Esophagus muscularis mucosa (tissue), 4 donors: Measurements from ENCODE around the gene ADCY4.

ENCODE experiments used
- CTCF ChIP-seq, 3 experiments: fragments of 200-600 bp in 2 of 3; fragments of 450-650 bp in 1 of 3; sonication (generic) in 2 of 3; IDR thresholded peaks; one replicate each; pipeline ENCODE4 v1.5.1; 2017 to 2019; ENCODE audit warnings: antibody characterized with exemption in 3 of 3, mild to moderate bottlenecking in 2 of 3, moderate library complexity in 1 of 3
- EP300 ChIP-seq: sonication (generic); formaldehyde crosslinking; IDR thresholded peaks from one replicate; pipeline ENCODE4 v1.6.1; 2017; ENCODE audit warnings: antibody characterized with exemption
- POLR2A ChIP-seq: fragments of 450-650 bp; IDR thresholded peaks from one replicate; pipeline ENCODE4 v1.6.1; 2017; ENCODE audit warnings: antibody characterized with exemption, moderate library complexity, mild to moderate bottlenecking, low read depth
- POLR2AphosphoS5 ChIP-seq, 2 donors: sonication (generic); formaldehyde crosslinking; IDR thresholded peaks; one replicate each; pipeline ENCODE4 v1.6.1; 2017; ENCODE audit warnings: antibody characterized with exemption in 2 of 2

GRCh38 chr14:24337824-24338175 lies 2.9 kb upstream of the ADCY4 start:
- TF ChIP-seq POLR2A (no peak), CTCF (IDR thresholded peaks at IDR 0.05) (no peak), EP300 (no peak), POLR2AphosphoS5 (IDR thresholded peaks at IDR 0.05) (no peak)
